ENCODE data around the gene PADI3.

DNA sequence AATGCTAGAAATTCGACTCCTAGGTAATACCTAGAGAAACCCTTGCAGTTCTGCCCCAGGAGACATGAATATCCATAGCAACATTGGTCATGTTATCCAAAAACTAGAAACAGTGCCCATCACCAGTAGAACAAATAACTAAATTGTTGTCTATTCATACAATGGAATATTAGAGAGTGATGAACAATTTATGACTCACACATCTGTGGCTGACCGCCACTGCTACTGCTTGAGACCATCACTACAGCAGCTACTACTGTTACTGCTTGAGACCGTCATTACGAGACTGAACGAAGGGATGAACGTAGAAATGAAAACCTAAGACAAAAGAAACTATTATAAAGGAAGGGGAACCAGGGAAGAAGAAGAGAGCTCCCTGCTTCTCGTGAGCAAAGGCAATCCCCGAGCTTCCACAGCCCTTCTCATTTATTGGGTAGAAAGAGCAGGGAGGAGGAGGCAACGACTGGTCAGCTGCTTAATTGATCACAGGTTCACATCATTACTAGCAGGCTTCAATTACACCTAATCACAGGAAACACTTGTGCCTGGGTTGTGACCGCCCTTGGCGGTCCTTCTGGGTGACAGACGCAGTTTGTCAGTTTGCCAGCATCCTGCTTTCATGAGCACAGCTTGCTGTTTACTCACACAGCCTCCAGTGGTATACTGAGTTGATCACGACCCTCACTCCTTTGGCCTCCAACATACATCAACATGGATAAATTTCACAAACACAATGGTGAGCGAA is 45.0 kb downstream of the PADI3 start:
- TF ChIP-seq CHD1 (IDR thresholded peaks at IDR 0.05; ENCODE audit: low read length): no peak
- no peak for TF ChIP-seq FUS (optimal IDR thresholded peaks at IDR 0.05; ENCODE audit: low read depth, low read length)
- TF ChIP-seq, protein P1, sequence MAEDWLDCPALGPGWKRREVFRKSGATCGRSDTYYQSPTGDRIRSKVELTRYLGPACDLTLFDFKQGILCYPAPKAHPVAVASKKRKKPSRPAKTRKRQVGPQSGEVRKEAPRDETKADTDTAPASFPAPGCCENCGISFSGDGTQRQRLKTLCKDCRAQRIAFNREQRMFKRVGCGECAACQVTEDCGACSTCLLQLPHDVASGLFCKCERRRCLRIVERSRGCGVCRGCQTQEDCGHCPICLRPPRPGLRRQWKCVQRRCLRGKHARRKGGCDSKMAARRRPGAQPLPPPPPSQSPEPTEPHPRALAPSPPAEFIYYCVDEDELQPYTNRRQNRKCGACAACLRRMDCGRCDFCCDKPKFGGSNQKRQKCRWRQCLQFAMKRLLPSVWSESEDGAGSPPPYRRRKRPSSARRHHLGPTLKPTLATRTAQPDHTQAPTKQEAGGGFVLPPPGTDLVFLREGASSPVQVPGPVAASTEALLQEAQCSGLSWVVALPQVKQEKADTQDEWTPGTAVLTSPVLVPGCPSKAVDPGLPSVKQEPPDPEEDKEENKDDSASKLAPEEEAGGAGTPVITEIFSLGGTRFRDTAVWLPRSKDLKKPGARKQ (CRISPR knock-in tag; IDR thresholded peaks at IDR 0.05): no peak
- TF ChIP-seq RBM22 (IDR thresholded peaks at IDR 0.05; ENCODE audit: low read depth, low read length, poor library complexity, severe bottlenecking): no peak
- TF ChIP-seq, protein P2, sequence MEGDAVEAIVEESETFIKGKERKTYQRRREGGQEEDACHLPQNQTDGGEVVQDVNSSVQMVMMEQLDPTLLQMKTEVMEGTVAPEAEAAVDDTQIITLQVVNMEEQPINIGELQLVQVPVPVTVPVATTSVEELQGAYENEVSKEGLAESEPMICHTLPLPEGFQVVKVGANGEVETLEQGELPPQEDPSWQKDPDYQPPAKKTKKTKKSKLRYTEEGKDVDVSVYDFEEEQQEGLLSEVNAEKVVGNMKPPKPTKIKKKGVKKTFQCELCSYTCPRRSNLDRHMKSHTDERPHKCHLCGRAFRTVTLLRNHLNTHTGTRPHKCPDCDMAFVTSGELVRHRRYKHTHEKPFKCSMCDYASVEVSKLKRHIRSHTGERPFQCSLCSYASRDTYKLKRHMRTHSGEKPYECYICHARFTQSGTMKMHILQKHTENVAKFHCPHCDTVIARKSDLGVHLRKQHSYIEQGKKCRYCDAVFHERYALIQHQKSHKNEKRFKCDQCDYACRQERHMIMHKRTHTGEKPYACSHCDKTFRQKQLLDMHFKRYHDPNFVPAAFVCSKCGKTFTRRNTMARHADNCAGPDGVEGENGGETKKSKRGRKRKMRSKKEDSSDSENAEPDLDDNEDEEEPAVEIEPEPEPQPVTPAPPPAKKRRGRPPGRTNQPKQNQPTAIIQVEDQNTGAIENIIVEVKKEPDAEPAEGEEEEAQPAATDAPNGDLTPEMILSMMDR (IDR thresholded peaks at IDR 0.05 in 2 of 3, conservative IDR thresholded peaks at IDR 0.05 in 1 of 3; ENCODE audit: insufficient read depth in 2 of 3, low read depth in 1 of 3, low read length in 3 of 3): no peak
- no peak for TF ChIP-seq MAFK (IDR thresholded peaks at IDR 0.05; ENCODE audit: low read length)
- TF ChIP-seq MAZ (CRISPR knock-in tag; conservative IDR thresholded peaks at IDR 0.05 in 1 of 2, IDR thresholded peaks at IDR 0.05 in 1 of 2): no peak
- TF ChIP-seq SIN3B (IDR thresholded peaks at IDR 0.05; ENCODE audit: low read depth): no peak
- TF ChIP-seq RBFOX2 (IDR thresholded peaks at IDR 0.05; ENCODE audit: low read depth, low read length): no peak
- TF ChIP-seq, protein P3, sequence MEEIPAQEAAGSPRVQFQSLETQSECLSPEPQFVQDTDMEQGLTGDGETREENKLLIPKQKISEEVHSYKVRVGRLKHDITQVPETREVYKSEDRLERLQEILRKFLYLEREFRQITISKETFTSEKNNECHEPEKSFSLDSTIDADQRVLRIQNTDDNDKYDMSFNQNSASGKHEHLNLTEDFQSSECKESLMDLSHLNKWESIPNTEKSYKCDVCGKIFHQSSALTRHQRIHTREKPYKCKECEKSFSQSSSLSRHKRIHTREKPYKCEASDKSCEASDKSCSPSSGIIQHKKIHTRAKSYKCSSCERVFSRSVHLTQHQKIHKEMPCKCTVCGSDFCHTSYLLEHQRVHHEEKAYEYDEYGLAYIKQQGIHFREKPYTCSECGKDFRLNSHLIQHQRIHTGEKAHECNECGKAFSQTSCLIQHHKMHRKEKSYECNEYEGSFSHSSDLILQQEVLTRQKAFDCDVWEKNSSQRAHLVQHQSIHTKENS (CRISPR knock-in tag; IDR thresholded peaks at IDR 0.05): no peak
